Measurements from ENCODE around the gene ZNF215. TPM values are rescaled to one million over a fixed set of nuclear protein-coding genes. Genes with fewer than 3 reads are reported as not detected.
"Not testable (repeated sequence)": the region's sequence is repeated elsewhere in the genome, so short reads cannot be mapped to it uniquely, and the experiment has no call there.

Gene ZNF215
- total RNA-seq, 2 donors from 2014 or later, result not detected

GRCh38 chr11:6962673-6963072 lies 36.4 kb downstream of the ZNF215 start:
- H3K4me3 Mint-ChIP-seq, result no peak overlapping the region
- no peaks in the 10 kb centered on the region for H3K4me1 Mint-ChIP-seq
- H3K36me3 Mint-ChIP-seq (ENCODE audit: low read depth), result no peaks in the 10 kb centered on the region
- no peak for ATAC-seq
- H3K27ac Mint-ChIP-seq, result no peak overlapping the region
- peaks cover 10% of the 10 kb centered on the region for H3K27me3 Mint-ChIP-seq
- DNase-seq, result no peak
- H3K9me3 ChIP-seq (ENCODE audit: control insufficient read depth, low read length, poor library complexity, severe bottlenecking), result no peaks in the 10 kb centered on the region

- no peak overlapping the region for H3K27ac Mint-ChIP-seq
- H3K9me3 ChIP-seq (ENCODE audit: control insufficient read depth, low read length, poor library complexity, severe bottlenecking), result no peaks in the 10 kb centered on the region
- no peaks in the 10 kb centered on the region for H3K4me1 Mint-ChIP-seq
- H3K27me3 Mint-ChIP-seq, result no peaks in the 10 kb centered on the region
- DNase-seq (no peak), ATAC-seq (no peak)
- no peak overlapping the region for H3K4me3 Mint-ChIP-seq
- no peaks in the 10 kb centered on the region for H3K36me3 Mint-ChIP-seq (ENCODE audit: low read depth)
These were observed 42.6 kb downstream of the ZNF215 start for GRCh38 chr11:6968816-6969215.

- not testable (repeated sequence) for H3K27ac Mint-ChIP-seq; DNase-seq; ATAC-seq; H3K36me3 Mint-ChIP-seq (ENCODE audit: low read depth); H3K4me1 Mint-ChIP-seq; H3K27me3 Mint-ChIP-seq; H3K9me3 ChIP-seq (ENCODE audit: control insufficient read depth, low read length, poor library complexity, severe bottlenecking); H3K4me3 Mint-ChIP-seq
These were observed 43.6 kb downstream of the ZNF215 start for GRCh38 chr11:6969854-6970253.

- H3K36me3 Mint-ChIP-seq (ENCODE audit: low read depth), result no peaks in the 10 kb centered on the region
These were observed 53.1 kb downstream of the ZNF215 start for GRCh38 chr11:6979365-6979764.

GRCh38 chr11:6986487-6986886 lies 60.3 kb downstream of the ZNF215 start:
- H3K9me3 ChIP-seq (ENCODE audit: control insufficient read depth, low read length, poor library complexity, severe bottlenecking), result no peaks in the 10 kb centered on the region
- H3K4me3 Mint-ChIP-seq, result no peak overlapping the region
- peaks cover 2% of the 10 kb centered on the region for H3K36me3 Mint-ChIP-seq (ENCODE audit: low read depth)
- ATAC-seq, result no peak
- no peak for DNase-seq
- H3K27me3 Mint-ChIP-seq, result peaks cover 5% of the 10 kb centered on the region
- no peak overlapping the region for H3K27ac Mint-ChIP-seq
- no peaks in the 10 kb centered on the region for H3K4me1 Mint-ChIP-seq

More at GRCh38 chr11:6979365-6979764, 53.1 kb downstream of the ZNF215 start:
- no peak overlapping the region for H3K27ac Mint-ChIP-seq
- H3K27me3 Mint-ChIP-seq, result peaks cover 6% of the 10 kb centered on the region
- DNase-seq, result no peak
- H3K4me3 Mint-ChIP-seq, result no peak overlapping the region
- ATAC-seq, result no peak
- H3K4me1 Mint-ChIP-seq, result no peaks in the 10 kb centered on the region
- H3K9me3 ChIP-seq (ENCODE audit: control insufficient read depth, low read length, poor library complexity, severe bottlenecking), result no peaks in the 10 kb centered on the region

- DNase-seq (no peak), ATAC-seq (no peak)
- H3K36me3 Mint-ChIP-seq (ENCODE audit: low read depth), result peaks cover 2% of the 10 kb centered on the region
- H3K9me3 ChIP-seq (ENCODE audit: control insufficient read depth, low read length, poor library complexity, severe bottlenecking), result no peaks in the 10 kb centered on the region
- no peak overlapping the region for H3K4me3 Mint-ChIP-seq
- no peak overlapping the region for H3K27ac Mint-ChIP-seq
- peaks cover 17% of the 10 kb centered on the region for H3K27me3 Mint-ChIP-seq
- no peaks in the 10 kb centered on the region for H3K4me1 Mint-ChIP-seq
These were observed 62.3 kb downstream of the ZNF215 start for GRCh38 chr11:6988506-6988905.

GRCh38 chr11:6991227-6991626 lies 65.0 kb downstream of the ZNF215 start:
- H3K27ac Mint-ChIP-seq, result no peak overlapping the region
- H3K4me3 Mint-ChIP-seq, result no peak overlapping the region
- DNase-seq (no peak), ATAC-seq (no peak)
- H3K4me1 Mint-ChIP-seq, result no peaks in the 10 kb centered on the region
- peaks cover 2% of the 10 kb centered on the region for H3K36me3 Mint-ChIP-seq (ENCODE audit: low read depth)
- peaks cover 31% of the 10 kb centered on the region for H3K27me3 Mint-ChIP-seq
- no peaks in the 10 kb centered on the region for H3K9me3 ChIP-seq (ENCODE audit: control insufficient read depth, low read length, poor library complexity, severe bottlenecking)

- no peak for ATAC-seq
- Mint-ChIP-seq H3K27ac (no peak overlapping the region), H3K36me3 (ENCODE audit: low read depth) (peaks cover 2% of the 10 kb centered on the region), H3K4me3 (no peak overlapping the region), H3K4me1 (no peaks in the 10 kb centered on the region), H3K27me3 (peaks cover 31% of the 10 kb centered on the region)
- DNase-seq, result no peak
- H3K9me3 ChIP-seq (ENCODE audit: control insufficient read depth, low read length, poor library complexity, severe bottlenecking), result no peaks in the 10 kb centered on the region
These were observed 65.8 kb downstream of the ZNF215 start for GRCh38 chr11:6992026-6992425.

- no peak for DNase-seq
- no peaks in the 10 kb centered on the region for H3K9me3 ChIP-seq (ENCODE audit: control insufficient read depth, low read length, poor library complexity, severe bottlenecking)
- Mint-ChIP-seq H3K4me3 (no peak overlapping the region), H3K36me3 (ENCODE audit: low read depth) (peaks cover 2% of the 10 kb centered on the region), H3K27ac (no peak overlapping the region), H3K4me1 (no peaks in the 10 kb centered on the region), H3K27me3 (peaks cover 34% of the 10 kb centered on the region)
- ATAC-seq, result no peak
These were observed 66.5 kb downstream of the ZNF215 start for GRCh38 chr11:6992457-6993417.

GRCh38 chr11:6995703-6996102 lies 69.5 kb downstream of the ZNF215 start:
- no peaks in the 10 kb centered on the region for H3K9me3 ChIP-seq (ENCODE audit: control insufficient read depth, low read length, poor library complexity, severe bottlenecking)
- no peak overlapping the region for H3K4me3 Mint-ChIP-seq
- peaks cover 2% of the 10 kb centered on the region for H3K36me3 Mint-ChIP-seq (ENCODE audit: low read depth)
- no peaks in the 10 kb centered on the region for H3K4me1 Mint-ChIP-seq
- ATAC-seq (no peak), DNase-seq (no peak)
- H3K27me3 Mint-ChIP-seq, result peaks cover 60% of the 10 kb centered on the region
- H3K27ac Mint-ChIP-seq, result no peak overlapping the region

GRCh38 chr11:7004482-7004881 lies 78.3 kb downstream of the ZNF215 start:
- no peaks in the 10 kb centered on the region for H3K36me3 Mint-ChIP-seq (ENCODE audit: low read depth)
- no peaks in the 10 kb centered on the region for H3K9me3 ChIP-seq (ENCODE audit: control insufficient read depth, low read length, poor library complexity, severe bottlenecking)
- ATAC-seq (no peak), DNase-seq (no peak)
- H3K27ac Mint-ChIP-seq, result no peak overlapping the region
- H3K27me3 Mint-ChIP-seq, result peaks cover 43% of the 10 kb centered on the region
- no peaks in the 10 kb centered on the region for H3K4me1 Mint-ChIP-seq
- no peak overlapping the region for H3K4me3 Mint-ChIP-seq

Data from T-helper 17 cell (primary cell).